Renal pelvis (tissue), 4 donors: ENCODE data around the gene ERBB4. TPM values are rescaled to one million over a fixed set of nuclear protein-coding genes. Genes with fewer than 3 reads are reported as not detected.
"Not testable (repeated sequence)": the region's sequence is repeated elsewhere in the genome, so short reads cannot be mapped to it uniquely, and the experiment has no call there.

ENCODE experiments used
- DNase-seq: peaks from one replicate; pipeline ENCODE4 v3.0.0-alpha.2; 2013
- polyA plus RNA-seq, 3 donors: library from polyadenylated mRNA; unstranded; fragments of 120-200 nt; gene quantifications; one replicate each; pipeline ENCODE4 v1.2.1, GENCODE V29; 2013; ENCODE audit not compliant: insufficient read length in 3 of 3

ERBB4 gene
- polyA plus RNA-seq, 3 donors: 40.0 to 57.4 (median 49.7) TPM

DNA sequence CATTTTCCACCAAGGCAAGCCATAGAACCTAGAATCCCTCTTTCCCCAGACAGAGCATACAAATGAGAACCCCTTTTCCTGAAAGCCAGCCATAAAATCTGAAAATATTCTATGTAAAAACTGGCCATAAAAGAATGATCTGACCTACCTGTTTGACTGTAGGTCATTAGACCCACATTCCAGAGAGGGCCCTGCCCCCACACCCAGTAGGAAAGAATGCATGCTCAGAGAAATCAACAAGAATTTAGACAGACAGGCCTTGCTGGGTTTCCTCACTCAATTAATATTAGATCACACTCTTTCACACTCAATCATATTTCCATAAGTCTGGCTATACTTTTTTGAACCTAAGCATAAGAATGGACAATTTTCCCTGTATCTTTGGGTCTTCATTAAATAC lies 929.5 kb downstream of the ERBB4 start:
- DNase-seq: no peak

- DNase-seq: no peak
Observed at GRCh38 chr2:211599146-211599545, 939.5 kb downstream of the ERBB4 start.

DNA sequence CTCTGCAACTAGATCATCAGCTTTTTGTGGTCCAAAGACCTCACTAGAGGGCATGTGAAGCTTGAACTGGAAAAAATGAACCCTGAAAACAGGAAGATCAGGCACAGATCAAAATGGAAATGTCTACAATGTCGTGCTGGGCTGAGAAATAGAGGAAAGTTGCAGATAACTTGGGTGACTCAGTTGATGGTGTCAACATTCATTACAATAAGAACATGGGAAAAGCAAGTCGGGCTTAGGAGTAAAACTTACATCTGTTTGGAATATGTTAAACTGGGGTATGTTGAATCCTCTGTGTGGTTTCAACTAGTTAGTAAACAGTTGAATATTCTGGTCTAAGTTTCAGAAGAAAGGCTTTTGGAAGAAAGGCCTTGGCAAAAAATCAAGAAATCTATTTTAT lies 940.4 kb downstream of the ERBB4 start:
- DNase-seq: no peak

DNA sequence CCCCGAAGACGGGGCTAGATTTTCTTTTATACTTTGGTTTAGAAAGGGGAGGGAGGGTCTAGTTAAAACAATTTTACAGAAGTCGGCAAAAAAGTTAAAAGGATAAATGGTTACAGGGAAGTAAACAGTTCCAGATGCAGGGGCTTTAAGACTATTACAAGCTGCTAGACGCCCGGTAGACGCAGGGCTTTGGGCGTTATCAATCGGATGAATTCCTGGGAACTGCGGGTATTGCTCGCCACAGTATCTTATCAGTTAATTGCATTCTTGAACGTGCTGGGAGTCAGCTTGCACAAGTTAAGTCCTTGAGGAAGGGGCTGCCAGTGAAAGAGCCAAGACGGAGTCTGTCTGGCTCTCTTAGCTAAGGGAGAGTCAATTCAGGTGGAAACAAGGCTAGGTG lies 946.6 kb downstream of the ERBB4 start:
- DNase-seq: not testable (repeated sequence)

DNA sequence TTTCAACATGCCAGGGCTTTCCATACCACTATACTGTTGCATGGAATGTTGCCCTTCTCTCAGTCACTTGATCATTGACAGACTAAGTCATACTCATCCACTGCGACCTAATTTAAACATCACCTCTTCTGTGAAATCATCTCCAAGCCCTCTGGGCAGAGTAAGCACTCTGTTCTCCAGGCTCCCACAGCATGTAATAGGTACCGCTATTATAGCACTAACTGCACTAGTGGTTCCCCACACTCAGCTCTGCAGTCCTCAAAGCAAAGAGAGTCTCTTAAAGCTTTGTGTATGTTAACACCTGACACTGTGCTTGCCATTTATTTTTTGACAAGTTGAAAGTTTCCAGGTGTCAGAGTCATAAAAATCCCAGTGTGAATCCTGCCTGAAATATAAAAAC lies 947.2 kb downstream of the ERBB4 start:
- DNase-seq: peak; percentile 11

GRCh38 chr2:211568439-211568838 lies 970.2 kb downstream of the ERBB4 start:
- no peak for DNase-seq

- DNase-seq: no peak
Observed at GRCh38 chr2:211564441-211564840, 974.2 kb downstream of the ERBB4 start.

GRCh38 chr2:211545582-211545981 lies 993.0 kb downstream of the ERBB4 start:
- no peak for DNase-seq

DNA sequence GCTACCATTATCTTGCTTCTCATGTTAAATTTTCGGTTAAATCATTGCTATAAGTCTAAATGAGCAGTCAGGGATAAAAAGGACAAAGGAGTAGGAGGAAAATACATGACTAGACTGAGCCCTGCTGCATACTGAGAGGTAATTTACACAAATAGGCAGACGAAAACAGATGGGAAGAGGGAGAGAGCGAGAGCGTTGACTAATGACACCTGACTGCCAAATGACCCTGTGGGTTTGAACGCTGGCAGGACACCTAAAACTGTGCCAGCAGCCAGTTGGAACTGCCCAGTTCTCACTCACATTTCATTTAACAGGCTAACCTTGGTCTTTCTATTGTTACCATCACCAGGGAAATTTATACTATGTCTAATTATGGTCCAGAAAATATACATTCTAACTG lies 1004.0 kb downstream of the ERBB4 start:
- no peak for DNase-seq

DNA sequence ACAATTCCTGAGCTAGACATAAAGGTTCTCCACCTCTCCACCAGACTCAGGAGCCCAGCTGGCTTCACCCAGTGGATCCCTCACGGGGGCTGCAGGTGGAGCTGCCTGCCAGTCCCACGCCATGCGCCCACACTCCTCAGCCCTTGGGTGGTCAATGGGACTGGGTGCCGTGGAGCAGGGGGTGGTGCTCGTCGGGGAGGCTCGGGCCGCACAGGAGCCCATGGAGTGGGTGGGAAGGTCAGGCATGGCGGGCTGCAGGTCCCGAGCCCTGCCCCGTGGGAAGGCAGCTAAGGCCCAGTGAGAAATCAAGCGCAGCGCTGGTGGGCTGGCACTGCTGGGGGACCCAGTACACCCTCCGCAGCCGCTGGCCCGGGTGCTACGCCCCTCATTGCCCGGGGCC lies 1014.4 kb downstream of the ERBB4 start:
- DNase-seq: not testable (repeated sequence)

- DNase-seq: no peak
Observed at GRCh38 chr2:211516537-211516936, 1022.1 kb downstream of the ERBB4 start.

- no peak for DNase-seq
Observed at GRCh38 chr2:211514049-211514448, 1024.6 kb downstream of the ERBB4 start.

GRCh38 chr2:211513446-211513845 lies 1025.2 kb downstream of the ERBB4 start:
- peak; percentile 12 for DNase-seq

- no peak for DNase-seq
Observed at GRCh38 chr2:211512806-211513205, 1025.8 kb downstream of the ERBB4 start.

GRCh38 chr2:211503856-211504255 lies 1034.7 kb downstream of the ERBB4 start:
- DNase-seq: no peak

- no peak for DNase-seq
Observed at GRCh38 chr2:211503198-211503597, 1035.4 kb downstream of the ERBB4 start.

DNA sequence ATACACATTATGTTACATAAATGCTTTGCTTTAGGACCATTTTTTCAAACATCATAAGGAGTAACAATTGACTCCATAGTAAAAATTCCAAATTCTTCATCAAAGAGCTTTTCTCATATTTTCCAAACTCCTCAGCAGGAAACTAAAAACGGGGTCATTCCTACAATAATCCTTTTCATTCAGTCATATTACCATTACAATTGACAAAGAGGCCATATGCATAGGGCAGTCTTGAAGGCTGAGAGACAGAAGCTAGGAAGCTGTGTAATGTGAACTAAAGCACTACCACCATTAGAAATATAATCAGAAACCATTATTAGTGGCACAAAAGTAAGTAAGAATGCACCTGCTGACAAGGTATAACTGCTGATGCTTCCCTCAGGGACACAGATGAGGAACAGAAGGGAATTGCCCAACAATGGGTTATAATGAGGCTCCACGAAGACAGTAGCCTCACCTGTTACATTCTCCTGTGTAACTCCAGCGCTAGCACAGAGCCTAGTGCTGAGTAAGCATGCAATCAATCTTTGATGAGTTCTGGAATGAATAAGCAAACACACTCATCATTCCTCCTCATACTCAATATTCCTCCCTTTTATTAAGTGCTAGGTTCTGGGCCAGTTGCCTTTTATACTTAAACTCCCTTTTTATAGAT lies 1039.9 kb downstream of the ERBB4 start:
- DNase-seq: no peak

DNA sequence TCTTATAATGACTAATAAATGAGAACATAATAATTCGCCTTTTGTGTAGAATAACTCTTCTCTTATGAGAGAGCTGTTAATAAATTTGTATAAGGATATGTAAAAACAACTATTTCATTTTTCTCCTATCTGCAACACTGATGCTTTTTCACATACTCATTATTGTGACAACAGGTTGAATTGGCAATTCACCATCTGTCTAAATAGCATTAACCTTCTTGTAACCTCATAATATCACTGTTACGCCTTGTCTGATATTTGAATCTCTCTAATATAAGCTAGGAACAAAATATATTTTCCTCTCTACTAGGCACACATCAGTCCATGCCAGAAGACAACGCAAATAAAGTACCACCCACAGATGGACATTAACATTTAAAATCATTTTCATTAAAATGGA lies 1043.3 kb downstream of the ERBB4 start:
- DNase-seq: no peak

DNA sequence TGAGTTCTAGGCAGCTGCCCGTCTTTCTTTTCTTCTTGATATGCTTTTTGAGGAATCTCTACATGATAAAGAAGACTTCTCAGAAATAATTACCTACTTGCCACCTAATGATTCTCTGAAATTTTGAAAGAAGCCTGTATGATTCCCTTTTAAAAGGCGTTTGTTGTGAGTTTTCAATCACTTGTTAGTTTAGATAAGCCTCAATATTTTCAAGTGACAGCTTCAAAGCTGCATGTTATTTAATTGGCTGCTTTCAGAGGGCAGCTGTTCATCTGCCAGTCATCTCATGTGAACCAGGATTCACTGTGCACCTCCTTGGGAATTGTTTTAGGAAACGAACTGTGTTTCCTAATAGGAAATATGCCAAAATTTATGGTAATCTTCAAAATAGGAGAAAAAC lies 1044.1 kb downstream of the ERBB4 start:
- DNase-seq: no peak

GRCh38 chr2:211494085-211494484 lies 1044.5 kb downstream of the ERBB4 start:
- DNase-seq: no peak

- no peak for DNase-seq
Observed at GRCh38 chr2:211487733-211488132, 1050.9 kb downstream of the ERBB4 start.

GRCh38 chr2:211479536-211480150 lies 1059.0 kb downstream of the ERBB4 start:
- no peak for DNase-seq

DNA sequence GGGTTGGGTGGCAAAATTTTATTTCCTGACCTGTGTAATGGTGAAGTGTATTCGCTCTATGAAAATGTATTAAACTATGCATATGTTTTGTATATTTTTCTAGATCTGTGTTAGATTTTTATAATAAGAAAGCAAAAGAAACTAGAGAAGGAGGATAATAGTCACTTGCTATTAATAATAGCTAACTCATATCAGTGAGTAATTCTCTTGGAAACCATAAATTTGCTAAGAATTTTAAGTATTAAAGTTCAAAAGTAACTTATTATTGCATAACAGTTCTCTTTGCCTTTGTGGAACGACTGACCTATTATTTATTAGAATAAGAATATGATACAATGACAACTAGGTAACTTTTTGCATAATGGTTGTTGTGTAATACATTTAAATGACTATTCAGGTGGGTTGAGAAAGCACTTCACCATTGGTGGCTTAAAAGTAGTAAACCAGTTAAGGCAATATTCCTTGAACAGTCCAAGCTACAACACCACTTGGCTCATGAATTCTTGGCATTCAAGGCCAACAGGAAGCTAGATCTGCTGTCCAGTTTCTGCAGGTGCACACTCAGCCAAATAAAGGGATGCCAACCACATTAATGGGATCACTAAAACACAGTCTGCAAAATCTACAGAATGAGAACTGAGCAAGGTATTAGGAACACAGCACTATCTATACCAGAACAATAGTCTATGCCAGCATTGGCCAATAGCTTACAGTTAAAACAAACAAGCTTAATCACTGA lies 1060.9 kb downstream of the ERBB4 start:
- DNase-seq: no peak
